GM06990 (cell line): Measurements from ENCODE around the gene ANKRD44.

Experiments
- DNase-seq: peaks from one replicate; pipeline ENCODE4 v3.0.0-alpha.2; 2011; ENCODE audit not compliant: insufficient read length; ENCODE audit errors: extremely low read depth
- H3K27me3 ChIP-seq: replicated peaks from 2 replicates; pipeline ENCODE4 v1.6.0; 2011; ENCODE audit warnings: low read length; ENCODE audit not compliant: control insufficient read depth, insufficient read depth
- H3K36me3 ChIP-seq: 2 replicates; pipeline ENCODE4 v1.5.1; 2011; ENCODE audit warnings: low read length; ENCODE audit not compliant: control insufficient read depth, insufficient read depth
- H3K4me3 ChIP-seq: replicated peaks from 2 replicates; pipeline ENCODE4 v1.5.1; 2011; ENCODE audit warnings: low read depth, mild to moderate bottlenecking, control low read depth, low read length
- TF ChIP-seq, protein P1 (sequence below): IDR thresholded peaks from 2 replicates; pipeline ENCODE4 v1.5.1; 2011; ENCODE audit warnings: low read length, control low read depth, mild to moderate bottlenecking, inconsistent platforms; ENCODE audit not compliant: insufficient read depth, poor library complexity, severe bottlenecking

Gene ANKRD44

GRCh38 chr2:197245829-197246804, 64.5 kb downstream of the ANKRD44 start:
- Histone ChIP-seq H3K36me3 (no peaks in the 10 kb centered on the region; the same call in none of the 2 replicates), H3K4me3 (no peak overlapping the region), H3K27me3 (no peaks in the 10 kb centered on the region)
- TF ChIP-seq, protein P1, sequence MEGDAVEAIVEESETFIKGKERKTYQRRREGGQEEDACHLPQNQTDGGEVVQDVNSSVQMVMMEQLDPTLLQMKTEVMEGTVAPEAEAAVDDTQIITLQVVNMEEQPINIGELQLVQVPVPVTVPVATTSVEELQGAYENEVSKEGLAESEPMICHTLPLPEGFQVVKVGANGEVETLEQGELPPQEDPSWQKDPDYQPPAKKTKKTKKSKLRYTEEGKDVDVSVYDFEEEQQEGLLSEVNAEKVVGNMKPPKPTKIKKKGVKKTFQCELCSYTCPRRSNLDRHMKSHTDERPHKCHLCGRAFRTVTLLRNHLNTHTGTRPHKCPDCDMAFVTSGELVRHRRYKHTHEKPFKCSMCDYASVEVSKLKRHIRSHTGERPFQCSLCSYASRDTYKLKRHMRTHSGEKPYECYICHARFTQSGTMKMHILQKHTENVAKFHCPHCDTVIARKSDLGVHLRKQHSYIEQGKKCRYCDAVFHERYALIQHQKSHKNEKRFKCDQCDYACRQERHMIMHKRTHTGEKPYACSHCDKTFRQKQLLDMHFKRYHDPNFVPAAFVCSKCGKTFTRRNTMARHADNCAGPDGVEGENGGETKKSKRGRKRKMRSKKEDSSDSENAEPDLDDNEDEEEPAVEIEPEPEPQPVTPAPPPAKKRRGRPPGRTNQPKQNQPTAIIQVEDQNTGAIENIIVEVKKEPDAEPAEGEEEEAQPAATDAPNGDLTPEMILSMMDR: no peak
- DNase-seq: no peak

- no peaks in the 10 kb centered on the region; the same call in 1 of the 2 replicates for H3K36me3 ChIP-seq
- no peak for DNase-seq
- no peaks in the 10 kb centered on the region for H3K27me3 ChIP-seq
- H3K4me3 ChIP-seq: no peak overlapping the region
- TF ChIP-seq, protein P1: no peak
Measured at GRCh38 chr2:197244349-197244748, 66.2 kb downstream of the ANKRD44 start.

- TF ChIP-seq, protein P1: no peak
- Histone ChIP-seq H3K4me3 (no peak overlapping the region), H3K27me3 (no peaks in the 10 kb centered on the region), H3K36me3 (no peaks in the 10 kb centered on the region)
- DNase-seq: no peak
Measured at GRCh38 chr2:197242719-197243118, 67.9 kb downstream of the ANKRD44 start.

- no peak for DNase-seq
- Histone ChIP-seq H3K4me3 (no peak overlapping the region), H3K27me3 (no peaks in the 10 kb centered on the region), H3K36me3 (no peaks in the 10 kb centered on the region; the same call in 1 of the 2 replicates)
- TF ChIP-seq, protein P1: no peak
Measured at GRCh38 chr2:197241596-197241995, 69.0 kb downstream of the ANKRD44 start.

DNA sequence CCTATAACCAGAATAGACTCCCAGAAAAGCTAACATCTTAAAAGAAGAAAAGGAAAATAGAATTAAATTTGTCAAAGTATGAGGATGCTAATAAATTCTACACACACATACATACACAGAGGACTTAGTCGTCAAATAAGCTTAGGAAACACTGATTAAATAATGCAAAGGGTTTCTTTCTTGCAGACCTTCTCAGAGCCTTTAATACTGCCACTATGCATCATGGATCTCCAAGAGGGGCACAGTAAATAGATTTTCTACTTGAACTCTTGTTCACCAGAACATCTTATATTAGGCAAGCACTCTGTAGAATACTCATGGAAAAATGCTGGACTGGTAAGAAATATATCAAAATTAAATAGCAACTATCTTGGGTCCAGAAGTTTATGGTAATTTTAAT, 69.4 kb downstream of the ANKRD44 start:
- TF ChIP-seq, protein P1: no peak
- DNase-seq: no peak
- H3K36me3 ChIP-seq: no peaks in the 10 kb centered on the region; the same call in 1 of the 2 replicates

More for the DNA sequence above, 69.4 kb downstream of the ANKRD44 start:
- Histone ChIP-seq H3K27me3 (no peaks in the 10 kb centered on the region), H3K4me3 (no peak overlapping the region)
